GM19324 (cell line): Measurements from ENCODE around the gene PDP2.

Experiments
- ATAC-seq: cut with Tn5 transposase; IDR thresholded peaks from one replicate; pipeline ENCODE4 v1.9.1; 2021; ENCODE audit warnings: mild to moderate bottlenecking, moderate library complexity; ENCODE audit not compliant: unreplicated experiment, low FRiP score

PDP2 gene

GRCh38 chr16:66902648-66903543 lies 22.6 kb downstream of the PDP2 start:
- ATAC-seq = no peak

GRCh38 chr16:66903544-66904427 lies 23.5 kb downstream of the PDP2 start:
- ATAC-seq = no peak

- ATAC-seq = no peak
Measured at GRCh38 chr16:66904428-66904845, 24.1 kb downstream of the PDP2 start.

GRCh38 chr16:66904846-66905632 lies 24.7 kb downstream of the PDP2 start:
- no peak for ATAC-seq

- ATAC-seq = no peak
Measured at GRCh38 chr16:66905633-66906539, 25.6 kb downstream of the PDP2 start.

- no peak for ATAC-seq
Measured at GRCh38 chr16:66906916-66907836, 26.9 kb downstream of the PDP2 start.

GRCh38 chr16:66908116-66908515 lies 27.8 kb downstream of the PDP2 start:
- ATAC-seq = no peak

- ATAC-seq = no peak
Measured at GRCh38 chr16:66908762-66909559, 28.6 kb downstream of the PDP2 start.

DNA sequence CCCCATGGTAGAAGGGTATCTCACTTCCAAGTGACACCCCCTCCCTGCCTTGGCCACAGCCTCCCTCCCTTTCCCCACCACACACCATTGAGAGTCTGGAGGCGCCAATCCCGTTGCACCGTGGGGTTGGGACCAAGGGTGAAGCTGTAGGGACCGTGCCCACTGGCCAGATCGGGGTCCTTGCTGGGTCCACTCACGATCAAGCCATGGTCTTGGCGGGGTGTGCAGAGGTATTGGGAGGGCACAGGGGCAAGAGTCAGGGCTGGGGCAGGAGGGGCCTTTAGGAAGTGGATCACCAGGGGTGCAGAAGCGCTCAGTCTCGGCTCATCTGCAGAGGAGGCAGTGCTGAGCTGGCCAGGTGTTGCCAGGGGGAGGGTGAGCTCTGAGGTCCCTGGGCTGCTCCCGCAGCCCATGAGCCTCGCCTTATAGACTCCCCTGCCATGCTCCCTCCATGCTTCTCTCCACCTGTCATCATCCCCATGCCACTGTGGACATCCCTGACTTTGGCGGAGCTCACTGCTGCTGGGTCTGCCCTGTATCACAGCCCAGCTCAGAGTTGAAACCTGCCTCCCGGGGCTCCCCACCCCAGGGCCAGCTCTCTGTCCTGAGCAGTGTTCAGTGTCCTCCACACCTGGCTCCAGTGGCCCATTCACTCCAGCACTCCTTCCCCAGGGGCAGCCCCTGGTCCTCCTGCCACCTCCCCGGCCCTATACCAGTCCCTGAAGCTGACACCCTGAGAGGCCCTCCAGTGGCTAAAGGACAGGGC lies 30.0 kb downstream of the PDP2 start:
- no peak for ATAC-seq

DNA sequence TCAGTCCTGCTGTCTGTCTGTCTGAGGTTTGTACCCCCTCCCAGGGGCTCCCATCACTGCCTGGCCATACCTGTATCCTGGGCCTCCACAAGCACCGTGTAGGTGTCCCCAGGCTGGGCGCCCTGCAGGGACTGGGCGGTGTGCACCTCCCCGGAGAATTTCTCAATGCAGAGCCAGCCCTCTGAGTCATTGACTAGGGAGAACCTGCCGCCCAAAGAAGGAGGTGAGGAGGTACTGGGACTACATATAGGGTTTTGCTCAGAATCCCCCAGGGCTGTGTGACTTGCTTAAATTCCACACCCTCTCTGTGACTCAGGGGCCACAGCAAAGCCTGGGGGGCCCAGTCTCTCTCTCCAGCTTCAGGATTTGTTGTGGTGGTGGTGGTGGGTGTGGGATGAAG lies 30.8 kb downstream of the PDP2 start:
- ATAC-seq = no peak

DNA sequence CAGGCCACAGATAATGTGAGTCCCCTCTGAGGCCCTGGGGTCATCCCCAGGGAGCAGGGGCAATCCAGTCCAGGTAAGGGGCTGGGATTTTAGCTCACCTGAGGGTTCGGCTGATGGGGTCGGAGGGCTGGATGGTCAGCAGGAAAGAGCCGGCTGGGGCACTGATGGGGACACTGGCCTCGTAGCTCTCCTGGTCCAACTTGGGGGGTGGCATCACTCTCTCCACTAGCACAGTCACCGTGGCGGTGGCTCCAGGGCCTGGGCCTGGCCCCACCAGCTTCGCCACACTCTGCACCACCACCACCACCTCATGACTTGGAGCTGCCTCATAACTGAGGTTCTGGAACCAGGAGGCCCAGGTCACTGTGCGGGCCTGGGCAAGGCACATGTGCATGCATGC lies 31.5 kb downstream of the PDP2 start:
- no peak for ATAC-seq

DNA sequence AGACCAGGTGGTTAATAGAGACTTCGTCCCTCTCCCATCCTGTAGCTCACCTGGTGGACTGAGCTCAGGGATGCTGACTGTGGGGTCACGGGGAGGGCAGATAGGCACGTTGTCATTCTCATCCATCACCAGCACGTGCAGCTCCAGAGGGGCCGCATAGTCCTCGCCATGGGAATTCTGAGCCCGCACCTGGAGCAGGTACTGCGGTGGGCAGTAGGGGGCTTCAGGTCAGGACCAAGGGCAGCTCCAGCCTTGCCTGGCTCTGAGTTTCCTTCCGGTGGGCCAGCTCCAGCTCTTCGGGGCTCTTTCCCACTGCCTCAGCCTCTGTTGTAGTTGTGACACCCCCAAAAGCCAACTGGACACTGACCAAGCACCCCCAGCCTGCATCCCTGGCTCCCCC lies 32.8 kb downstream of the PDP2 start:
- ATAC-seq = no peak

- no peak for ATAC-seq
Measured at GRCh38 chr16:66913711-66914110, 33.4 kb downstream of the PDP2 start.

DNA sequence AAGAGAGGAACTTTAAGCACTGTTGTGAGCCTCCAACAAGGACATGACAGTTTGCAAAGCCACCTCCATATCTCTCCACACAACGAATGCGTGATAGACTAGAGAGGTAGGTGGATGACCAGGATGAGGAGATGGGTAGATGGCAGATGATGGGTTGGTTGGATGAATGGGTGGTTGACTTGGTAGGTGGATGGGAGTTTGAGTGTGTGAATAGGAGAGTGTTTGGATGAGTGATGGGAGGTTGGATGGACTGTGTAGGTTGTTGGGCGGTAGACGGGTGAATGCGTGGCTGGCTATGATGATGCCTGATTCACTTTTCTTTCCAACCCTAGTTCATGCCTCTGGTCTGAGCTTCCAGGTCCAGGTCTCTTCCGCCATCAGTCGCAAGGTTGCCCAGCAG lies 34.2 kb downstream of the PDP2 start:
- no peak for ATAC-seq

DNA sequence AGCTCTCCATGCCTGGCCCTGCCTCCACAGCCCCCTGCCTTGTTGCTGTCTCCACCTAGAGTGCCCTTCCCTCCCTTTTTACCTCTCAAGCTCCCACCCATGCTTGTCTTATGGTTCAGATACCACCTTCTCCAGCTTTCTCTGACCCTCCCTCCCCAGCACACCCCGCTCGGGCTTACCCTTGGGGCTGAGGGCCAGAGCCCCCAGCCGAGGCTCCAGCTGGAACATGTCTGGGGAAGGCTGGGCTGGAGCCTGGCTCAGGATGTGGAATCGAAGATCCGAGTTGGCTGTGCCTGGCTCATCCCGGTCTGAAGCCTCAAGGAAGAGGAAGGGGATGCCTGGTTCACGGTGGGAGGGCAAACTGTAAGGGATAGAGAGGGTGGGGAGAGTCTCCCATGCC lies 34.7 kb downstream of the PDP2 start:
- ATAC-seq = no peak

- ATAC-seq = no peak
Measured at GRCh38 chr16:66916518-66916917, 36.2 kb downstream of the PDP2 start.

DNA sequence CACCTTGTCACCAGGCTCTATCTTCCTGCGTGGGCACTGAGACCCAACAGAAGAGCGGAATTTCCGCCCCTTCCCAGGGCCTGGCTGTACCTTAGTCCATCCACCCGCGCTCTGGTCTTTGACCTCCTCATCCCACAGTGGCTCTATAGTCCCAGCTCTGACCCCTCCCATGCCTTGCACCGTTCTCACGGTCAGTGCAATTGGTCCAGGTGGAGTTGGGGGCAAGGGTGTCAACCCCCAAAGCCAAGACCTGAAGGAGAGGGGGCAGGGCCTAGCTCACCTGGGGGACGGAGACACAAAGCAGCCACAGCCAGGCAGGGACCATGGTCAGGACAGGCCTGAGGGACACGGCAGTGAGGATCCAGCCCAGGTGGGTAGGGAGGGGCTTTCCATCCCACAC lies 37.4 kb downstream of the PDP2 start:
- ATAC-seq = no peak
